ENCODE data around the gene LCE2B.

DNA sequence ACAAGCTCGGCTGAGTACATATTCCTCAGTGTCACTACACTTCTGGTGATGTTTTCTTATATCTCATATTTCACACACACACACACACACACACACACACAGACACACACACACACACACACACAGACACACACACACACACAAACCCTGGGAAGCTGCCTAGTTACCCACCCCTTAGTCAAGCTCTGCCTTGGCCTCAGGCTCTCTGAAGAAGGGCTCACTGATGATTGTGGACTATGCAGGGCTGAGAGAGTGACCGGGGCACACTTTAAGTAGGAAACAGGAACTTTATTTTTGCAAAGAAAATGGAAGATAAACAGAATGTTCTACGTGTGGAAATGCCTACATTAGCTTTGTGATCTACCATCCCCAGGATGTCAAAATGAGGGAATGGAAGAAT is 42.0 kb upstream of the LCE2B start:
- TF ChIP-seq POLR2AphosphoS5 (IDR thresholded peaks at IDR 0.05; ENCODE audit: low read depth) (no peak), SPI1 (IDR thresholded peaks at IDR 0.05; ENCODE audit: borderline replicate concordance, low read depth) (no peak), GABPA (IDR thresholded peaks at IDR 0.05; ENCODE audit: low read depth) (no peak)
- TF ChIP-seq, protein P1, sequence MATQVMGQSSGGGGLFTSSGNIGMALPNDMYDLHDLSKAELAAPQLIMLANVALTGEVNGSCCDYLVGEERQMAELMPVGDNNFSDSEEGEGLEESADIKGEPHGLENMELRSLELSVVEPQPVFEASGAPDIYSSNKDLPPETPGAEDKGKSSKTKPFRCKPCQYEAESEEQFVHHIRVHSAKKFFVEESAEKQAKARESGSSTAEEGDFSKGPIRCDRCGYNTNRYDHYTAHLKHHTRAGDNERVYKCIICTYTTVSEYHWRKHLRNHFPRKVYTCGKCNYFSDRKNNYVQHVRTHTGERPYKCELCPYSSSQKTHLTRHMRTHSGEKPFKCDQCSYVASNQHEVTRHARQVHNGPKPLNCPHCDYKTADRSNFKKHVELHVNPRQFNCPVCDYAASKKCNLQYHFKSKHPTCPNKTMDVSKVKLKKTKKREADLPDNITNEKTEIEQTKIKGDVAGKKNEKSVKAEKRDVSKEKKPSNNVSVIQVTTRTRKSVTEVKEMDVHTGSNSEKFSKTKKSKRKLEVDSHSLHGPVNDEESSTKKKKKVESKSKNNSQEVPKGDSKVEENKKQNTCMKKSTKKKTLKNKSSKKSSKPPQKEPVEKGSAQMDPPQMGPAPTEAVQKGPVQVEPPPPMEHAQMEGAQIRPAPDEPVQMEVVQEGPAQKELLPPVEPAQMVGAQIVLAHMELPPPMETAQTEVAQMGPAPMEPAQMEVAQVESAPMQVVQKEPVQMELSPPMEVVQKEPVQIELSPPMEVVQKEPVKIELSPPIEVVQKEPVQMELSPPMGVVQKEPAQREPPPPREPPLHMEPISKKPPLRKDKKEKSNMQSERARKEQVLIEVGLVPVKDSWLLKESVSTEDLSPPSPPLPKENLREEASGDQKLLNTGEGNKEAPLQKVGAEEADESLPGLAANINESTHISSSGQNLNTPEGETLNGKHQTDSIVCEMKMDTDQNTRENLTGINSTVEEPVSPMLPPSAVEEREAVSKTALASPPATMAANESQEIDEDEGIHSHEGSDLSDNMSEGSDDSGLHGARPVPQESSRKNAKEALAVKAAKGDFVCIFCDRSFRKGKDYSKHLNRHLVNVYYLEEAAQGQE (IDR thresholded peaks at IDR 0.05; ENCODE audit: insufficient replicate concordance, low read depth) = no peak
- TF ChIP-seq, protein P2, sequence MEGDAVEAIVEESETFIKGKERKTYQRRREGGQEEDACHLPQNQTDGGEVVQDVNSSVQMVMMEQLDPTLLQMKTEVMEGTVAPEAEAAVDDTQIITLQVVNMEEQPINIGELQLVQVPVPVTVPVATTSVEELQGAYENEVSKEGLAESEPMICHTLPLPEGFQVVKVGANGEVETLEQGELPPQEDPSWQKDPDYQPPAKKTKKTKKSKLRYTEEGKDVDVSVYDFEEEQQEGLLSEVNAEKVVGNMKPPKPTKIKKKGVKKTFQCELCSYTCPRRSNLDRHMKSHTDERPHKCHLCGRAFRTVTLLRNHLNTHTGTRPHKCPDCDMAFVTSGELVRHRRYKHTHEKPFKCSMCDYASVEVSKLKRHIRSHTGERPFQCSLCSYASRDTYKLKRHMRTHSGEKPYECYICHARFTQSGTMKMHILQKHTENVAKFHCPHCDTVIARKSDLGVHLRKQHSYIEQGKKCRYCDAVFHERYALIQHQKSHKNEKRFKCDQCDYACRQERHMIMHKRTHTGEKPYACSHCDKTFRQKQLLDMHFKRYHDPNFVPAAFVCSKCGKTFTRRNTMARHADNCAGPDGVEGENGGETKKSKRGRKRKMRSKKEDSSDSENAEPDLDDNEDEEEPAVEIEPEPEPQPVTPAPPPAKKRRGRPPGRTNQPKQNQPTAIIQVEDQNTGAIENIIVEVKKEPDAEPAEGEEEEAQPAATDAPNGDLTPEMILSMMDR (IDR thresholded peaks at IDR 0.05; ENCODE audit: insufficient read depth, low read length) = no peak
